HFFc6 (cell line): ENCODE measurements around the gene SS18L1. TPM values are rescaled to one million over a fixed set of nuclear protein-coding genes. Genes with fewer than 3 reads are reported as not detected.

Source experiments
- DNase-seq: peaks from one replicate; pipeline ENCODE4 v3.0.0-alpha.2; 2018
- H3K27ac Mint-ChIP-seq: 2 replicates; pipeline ENCODE4 v1.8.0; 2020; ENCODE audit warnings: mild to moderate bottlenecking, mixed read lengths
- H3K27me3 Mint-ChIP-seq: 2 replicates; pipeline ENCODE4 v1.8.0; 2021; ENCODE audit warnings: mild to moderate bottlenecking, moderate library complexity, mixed read lengths; ENCODE audit not compliant: insufficient read depth
- H3K36me3 Mint-ChIP-seq: 2 replicates; pipeline ENCODE4 v1.8.0; 2021; ENCODE audit warnings: low read depth, mixed read lengths
- H3K4me1 Mint-ChIP-seq: 2 replicates; pipeline ENCODE4 v1.8.0; 2020; ENCODE audit warnings: low read depth, mixed read lengths
- H3K4me3 Mint-ChIP-seq: 2 replicates; pipeline ENCODE4 v1.8.0; 2020; ENCODE audit warnings: mild to moderate bottlenecking, moderate library complexity, mixed read lengths
- H3K9me3 Mint-ChIP-seq: 2 replicates; pipeline ENCODE4 v1.8.0; 2020; ENCODE audit warnings: mild to moderate bottlenecking, mixed read lengths
- total RNA-seq, 6 experiments: library from RNA; stranded (reverse); fragmentation: NEBNext Ultra II Directional; extraction: Animal tissue kit (Norgen Biotek cat#: 25700); gene quantifications; 2 replicates in 1 of 6; 3 replicates in 5 of 6; pipeline ENCODE4 v1.2.3, GENCODE V29; 2021
- TF ChIP-seq, protein P1 (sequence below): fragments of 200-600 bp; sonication (generic); IDR thresholded peaks from 2 replicates; pipeline ENCODE4 v1.5.0; 2021; ENCODE audit warnings: antibody characterized with exemption, mild to moderate bottlenecking

The SS18L1 gene
- total RNA-seq, 6 experiments from 2014 or later: 5.5 to 7.9 (median 5.9) TPM

DNA sequence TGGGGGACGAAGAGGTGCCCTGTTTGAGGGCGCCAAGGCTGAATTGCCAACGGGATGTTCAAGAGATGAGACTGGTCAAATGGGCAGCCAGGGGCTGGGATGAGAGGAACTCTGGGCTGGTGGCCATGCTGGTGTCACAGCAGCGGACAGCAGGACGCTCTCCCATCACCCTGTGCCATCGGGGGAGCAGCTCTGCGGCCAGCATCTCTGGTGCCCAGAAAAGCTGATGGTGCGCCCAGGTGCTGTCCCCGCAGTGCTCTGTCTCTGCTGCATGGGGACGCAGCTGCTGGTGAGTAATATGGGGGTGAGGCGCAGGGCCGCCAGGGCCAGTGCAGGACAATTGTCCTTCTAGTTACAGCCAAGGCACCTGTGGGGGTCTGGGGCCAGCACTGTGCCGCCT is 81.5 kb downstream of the SS18L1 start:
- H3K27me3 Mint-ChIP-seq: peaks cover 27% of the 10 kb centered on the region
- TF ChIP-seq, protein P1, sequence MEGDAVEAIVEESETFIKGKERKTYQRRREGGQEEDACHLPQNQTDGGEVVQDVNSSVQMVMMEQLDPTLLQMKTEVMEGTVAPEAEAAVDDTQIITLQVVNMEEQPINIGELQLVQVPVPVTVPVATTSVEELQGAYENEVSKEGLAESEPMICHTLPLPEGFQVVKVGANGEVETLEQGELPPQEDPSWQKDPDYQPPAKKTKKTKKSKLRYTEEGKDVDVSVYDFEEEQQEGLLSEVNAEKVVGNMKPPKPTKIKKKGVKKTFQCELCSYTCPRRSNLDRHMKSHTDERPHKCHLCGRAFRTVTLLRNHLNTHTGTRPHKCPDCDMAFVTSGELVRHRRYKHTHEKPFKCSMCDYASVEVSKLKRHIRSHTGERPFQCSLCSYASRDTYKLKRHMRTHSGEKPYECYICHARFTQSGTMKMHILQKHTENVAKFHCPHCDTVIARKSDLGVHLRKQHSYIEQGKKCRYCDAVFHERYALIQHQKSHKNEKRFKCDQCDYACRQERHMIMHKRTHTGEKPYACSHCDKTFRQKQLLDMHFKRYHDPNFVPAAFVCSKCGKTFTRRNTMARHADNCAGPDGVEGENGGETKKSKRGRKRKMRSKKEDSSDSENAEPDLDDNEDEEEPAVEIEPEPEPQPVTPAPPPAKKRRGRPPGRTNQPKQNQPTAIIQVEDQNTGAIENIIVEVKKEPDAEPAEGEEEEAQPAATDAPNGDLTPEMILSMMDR: no peak
- no peak overlapping the region for H3K27ac Mint-ChIP-seq

GRCh38 chr20:62225820-62226635 is 82.5 kb downstream of the SS18L1 start:
- Mint-ChIP-seq H3K4me3 (no peak overlapping the region), H3K27ac (no peak overlapping the region), H3K9me3 (no peaks in the 10 kb centered on the region), H3K36me3 (no peaks in the 10 kb centered on the region), H3K27me3 (peaks cover 27% of the 10 kb centered on the region), H3K4me1 (no peaks in the 10 kb centered on the region)
- no peak for DNase-seq
- TF ChIP-seq, protein P1: no peak

More for the DNA sequence above, 81.5 kb downstream of the SS18L1 start:
- Mint-ChIP-seq H3K4me1 (no peaks in the 10 kb centered on the region), H3K36me3 (no peaks in the 10 kb centered on the region), H3K9me3 (no peaks in the 10 kb centered on the region), H3K4me3 (no peak overlapping the region)
- DNase-seq: no peak

- Mint-ChIP-seq H3K27ac (no peak overlapping the region), H3K36me3 (no peaks in the 10 kb centered on the region), H3K9me3 (no peaks in the 10 kb centered on the region), H3K27me3 (peaks cover 24% of the 10 kb centered on the region), H3K4me1 (no peaks in the 10 kb centered on the region), H3K4me3 (no peak overlapping the region)
- DNase-seq: no peak
- TF ChIP-seq, protein P1: no peak
Observed at GRCh38 chr20:62226707-62227590, 83.4 kb downstream of the SS18L1 start.

DNA sequence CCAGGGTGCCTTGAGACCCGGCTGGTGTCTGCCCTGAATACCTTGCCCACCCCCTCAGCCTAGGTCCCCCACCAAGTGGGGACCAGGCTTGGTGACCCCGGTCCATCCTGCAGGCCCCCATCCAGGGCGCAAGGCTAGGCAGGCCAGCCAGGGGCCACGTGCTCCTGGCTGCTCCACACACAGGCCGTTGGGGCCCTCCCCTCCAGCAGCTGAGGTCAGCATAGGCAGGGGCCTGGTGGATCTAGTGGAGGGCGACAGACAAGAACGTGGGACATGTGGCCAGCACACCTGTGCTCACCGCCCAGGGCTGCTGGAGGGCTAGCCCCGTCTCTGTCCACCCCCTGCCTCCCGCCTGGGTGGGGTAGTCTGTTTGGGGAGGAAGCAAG is 84.0 kb downstream of the SS18L1 start:
- Mint-ChIP-seq H3K9me3 (no peaks in the 10 kb centered on the region), H3K27me3 (peaks cover 22% of the 10 kb centered on the region), H3K36me3 (no peaks in the 10 kb centered on the region), H3K4me1 (no peaks in the 10 kb centered on the region), H3K4me3 (no peak overlapping the region), H3K27ac (no peak overlapping the region)
- no peak for DNase-seq
- TF ChIP-seq, protein P1: no peak

DNA sequence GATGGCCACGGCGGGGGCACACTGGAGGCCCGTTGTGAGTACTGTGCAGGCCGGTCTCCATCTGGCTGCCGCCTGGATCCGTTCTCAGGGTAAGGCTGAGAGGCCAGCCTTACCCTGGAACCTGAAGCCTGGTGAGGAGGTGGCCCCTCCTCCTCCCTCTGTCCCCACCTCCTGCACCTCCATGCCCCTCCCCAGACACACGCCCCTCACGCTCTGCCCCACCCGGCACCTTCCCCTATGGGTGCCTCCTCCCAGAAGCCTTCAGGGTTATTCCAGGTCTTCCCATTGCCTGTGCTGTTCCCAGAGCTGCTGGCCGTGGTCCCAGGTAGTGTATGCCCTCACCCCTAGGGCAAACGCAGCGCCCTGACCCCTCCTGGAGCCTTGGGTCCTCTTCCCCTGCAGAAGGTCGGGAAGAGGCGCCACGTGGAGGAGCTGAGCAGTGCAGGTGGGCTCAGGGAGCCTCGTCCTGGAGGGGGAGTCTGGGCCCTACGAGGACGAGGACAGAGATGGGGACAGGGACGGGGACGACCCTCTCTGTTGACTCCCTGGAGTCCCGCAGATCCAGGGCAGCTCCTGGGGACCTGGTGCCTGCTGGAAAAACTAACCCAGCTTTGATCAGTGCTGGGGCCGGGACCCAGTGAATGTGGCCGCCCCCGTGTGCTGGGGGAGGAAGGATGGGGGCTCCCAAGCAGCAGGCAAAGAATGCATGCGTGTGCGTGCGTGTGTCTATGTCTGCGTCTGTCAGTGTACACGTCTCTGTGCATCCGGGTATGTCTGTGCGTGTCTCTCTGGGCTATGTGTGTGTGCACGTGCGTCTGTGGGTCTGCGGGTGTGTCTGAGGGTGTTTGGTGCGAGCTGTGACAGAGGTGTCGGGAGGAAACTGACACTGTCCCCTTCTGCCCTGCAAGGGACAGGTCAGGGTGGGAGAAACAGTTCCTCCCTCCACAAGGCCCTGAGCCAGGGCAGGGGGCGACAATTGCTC is 84.7 kb downstream of the SS18L1 start:
- H3K36me3 Mint-ChIP-seq: no peaks in the 10 kb centered on the region

More for the DNA sequence above, 84.7 kb downstream of the SS18L1 start:
- TF ChIP-seq, protein P1: no peak
- H3K27me3 Mint-ChIP-seq: peaks cover 15% of the 10 kb centered on the region
- H3K4me3 Mint-ChIP-seq: no peak overlapping the region
- no peaks in the 10 kb centered on the region for H3K9me3 Mint-ChIP-seq
- no peak overlapping the region for H3K27ac Mint-ChIP-seq
- no peak for DNase-seq
- no peaks in the 10 kb centered on the region for H3K4me1 Mint-ChIP-seq
